Uterus (tissue), 4 donors: ENCODE measurements around the gene LHX6. TPM values are rescaled to one million over a fixed set of nuclear protein-coding genes. Genes with fewer than 3 reads are reported as not detected.

Experiments used
- DNase-seq, 2 donors: peaks; one replicate each; pipeline ENCODE4 v3.0.0-alpha.2; 2019 to 2020
- H3K27ac ChIP-seq, 2 donors: fragments of 200-600 bp; sonication (generic); 1 replicate in 1 of 2; 2 replicates in 1 of 2; pipeline ENCODE4 v1.5.1; 2016 to 2018
- H3K27me3 ChIP-seq, 2 donors: fragments of 200-600 bp; sonication (generic); one replicate each; pipeline ENCODE4 v1.5.1; 2018 to 2019; ENCODE audit warnings: control low read depth in 1 of 2
- H3K36me3 ChIP-seq, 2 donors: fragments of 200-600 bp; sonication (generic); one replicate each; pipeline ENCODE4 v1.5.1; 2019; ENCODE audit warnings: control low read depth in 1 of 2
- H3K4me1 ChIP-seq, 2 donors: fragments of 200-600 bp; sonication (generic); one replicate each; pipeline ENCODE4 v1.5.1; 2018 to 2019; ENCODE audit warnings: control low read depth in 1 of 2
- H3K4me3 ChIP-seq, 2 donors: fragments of 200-600 bp; sonication (generic); 1 replicate in 1 of 2; 2 replicates in 1 of 2; pipeline ENCODE4 v1.5.1; 2018 to 2019; ENCODE audit warnings: mild to moderate bottlenecking in 1 of 2
- H3K9me3 ChIP-seq, 2 donors: fragments of 200-600 bp; sonication (generic); one replicate each; pipeline ENCODE4 v1.5.1; 2019; ENCODE audit warnings: control low read depth in 1 of 2
- CTCF ChIP-seq, 4 experiments: fragments of 200-600 bp in 2 of 4; fragments of 450-650 bp in 2 of 4; sonication (generic) in 2 of 4; IDR thresholded peaks; one replicate each; pipeline ENCODE4 v1.5.1; 2016 to 2019; ENCODE audit warnings: antibody characterized with exemption in 4 of 4, mild to moderate bottlenecking in 2 of 4, moderate library complexity in 1 of 4
- POLR2A ChIP-seq, 2 donors: fragments of 450-650 bp; IDR thresholded peaks; one replicate each; pipeline ENCODE4 v1.6.1; 2016; ENCODE audit warnings: antibody characterized with exemption in 2 of 2, mild to moderate bottlenecking in 1 of 2, moderate library complexity in 1 of 2
- intact Hi-C: fragments of 100-400 bp; cut with DNase I; formaldehyde crosslinking; loops from one replicate; pipeline ENCODE4 v1.15.1; 2023; ENCODE audit warnings: low total_unique reads
- total RNA-seq, 4 donors: library from RNA; depleted of rRNA in 3 of 4; stranded (reverse); fragments of >200 nt in 3 of 4; gene quantifications; one replicate each; pipeline versions ENCODE4 v1.1.0 to v1.2.4, GENCODE V29; 2014 to 2023
- donor health status: DM: yes; HTN: yes; CAD: no.

The LHX6 gene
- total RNA-seq, 4 donors from 2014 or later = 3.1 to 20.2 (median 12.2) TPM

GRCh38 chr9:122239722-122240121 lies 11.0 kb upstream of the LHX6 start:
- Histone ChIP-seq H3K4me3 (no peak overlapping the region), H3K36me3 (no peaks in the 10 kb centered on the region), H3K27me3 (no peaks in the 10 kb centered on the region), H3K9me3 (no peaks in the 10 kb centered on the region), H3K4me1 (no peaks in the 10 kb centered on the region), H3K27ac (no peak overlapping the region)
- TF ChIP-seq POLR2A (IDR thresholded peaks at IDR 0.05) (no peak), CTCF (IDR thresholded peaks at IDR 0.05) (no peak)
- DNase-seq = no peak
- intact Hi-C loops = no loop called here

GRCh38 chr9:122236681-122237080 lies 7.9 kb upstream of the LHX6 start:
- Histone ChIP-seq H3K4me3 (no peak overlapping the region), H3K4me1 (no peaks in the 10 kb centered on the region), H3K27me3 (no peaks in the 10 kb centered on the region), H3K27ac (no peak overlapping the region), H3K9me3 (no peaks in the 10 kb centered on the region), H3K36me3 (no peaks in the 10 kb centered on the region)
- DNase-seq = no peak
- TF ChIP-seq POLR2A (IDR thresholded peaks at IDR 0.05) (no peak), CTCF (IDR thresholded peaks at IDR 0.05) (no peak)
- intact Hi-C loops = no loop called here

GRCh38 chr9:122234022-122234748 lies 5.4 kb upstream of the LHX6 start:
- Histone ChIP-seq H3K9me3 (no peaks in the 10 kb centered on the region), H3K27ac (no peak overlapping the region), H3K4me1 (no peaks in the 10 kb centered on the region), H3K4me3 (no peak overlapping the region), H3K27me3 (peaks cover 4 to 5% of the 10 kb centered on the region in 2 donors), H3K36me3 (no peaks in the 10 kb centered on the region)
- intact Hi-C loops = no loop called here
- TF ChIP-seq CTCF (IDR thresholded peaks at IDR 0.05) (no peak), POLR2A (IDR thresholded peaks at IDR 0.05) (no peak)
- DNase-seq = no peak

- H3K27me3 ChIP-seq = peaks cover 4 to 8% of the 10 kb centered on the region in 2 donors
Observed at GRCh38 chr9:122232796-122233306, 4.1 kb upstream of the LHX6 start.

More at GRCh38 chr9:122232796-122233306, 4.1 kb upstream of the LHX6 start:
- H3K4me3 ChIP-seq = no peak overlapping the region
- H3K27ac ChIP-seq = no peak overlapping the region
- H3K4me1 ChIP-seq = no peaks in the 10 kb centered on the region
- TF ChIP-seq POLR2A (IDR thresholded peaks at IDR 0.05) = no peak
- no peak for TF ChIP-seq CTCF (IDR thresholded peaks at IDR 0.05)
- H3K9me3 ChIP-seq = no peaks in the 10 kb centered on the region
- H3K36me3 ChIP-seq = no peaks in the 10 kb centered on the region
- DNase-seq = no peak
- intact Hi-C loops = no loop called here
